ENCODE measurements around the gene UPF1.

Gene UPF1

GRCh38 chr19:18869781-18870530 lies 38.2 kb downstream of the UPF1 start:
- DNase-seq (ENCODE audit: low read depth) = no peak
- H3K4me3 ChIP-seq (ENCODE audit: low read depth, low read length) = no peak overlapping the region
- in situ Hi-C loops (cut with HindIII; ENCODE audit: low sequenced_read_pairs) = loop anchor here (25.0 kb wide), 1 partner anchor 383 kb away; no protein-coding TSS in a partner anchor
- TF ChIP-seq CTCF (IDR thresholded peaks at IDR 0.05; ENCODE audit: low read depth, low read length, missing control alignments) = no peak

GRCh38 chr19:18870531-18871172 lies 38.9 kb downstream of the UPF1 start:
- no peak for TF ChIP-seq CTCF (IDR thresholded peaks at IDR 0.05; ENCODE audit: low read depth, low read length, missing control alignments)
- DNase-seq (ENCODE audit: low read depth) = no peak
- H3K4me3 ChIP-seq (ENCODE audit: low read depth, low read length) = no peak overlapping the region
- in situ Hi-C loops (cut with HindIII; ENCODE audit: low sequenced_read_pairs) = loop anchor here (25.0 kb wide), 1 partner anchor 383 kb away; no protein-coding TSS in a partner anchor

GRCh38 chr19:18871543-18871942 lies 39.8 kb downstream of the UPF1 start:
- TF ChIP-seq CTCF (IDR thresholded peaks at IDR 0.05; ENCODE audit: low read depth, low read length, missing control alignments) = no peak
- no peak overlapping the region for H3K4me3 ChIP-seq (ENCODE audit: low read depth, low read length)
- no peak for DNase-seq (ENCODE audit: low read depth)
- in situ Hi-C loops (cut with HindIII; ENCODE audit: low sequenced_read_pairs) = loop anchor here (25.0 kb wide), 1 partner anchor 384 kb away; no protein-coding TSS in a partner anchor

GRCh38 chr19:18875726-18876125 lies 44.0 kb downstream of the UPF1 start:
- no peak for TF ChIP-seq CTCF (IDR thresholded peaks at IDR 0.05; ENCODE audit: low read depth, low read length, missing control alignments)
- DNase-seq (ENCODE audit: low read depth) = no peak
- in situ Hi-C loops (cut with HindIII; ENCODE audit: low sequenced_read_pairs) = no loop called here
- H3K4me3 ChIP-seq (ENCODE audit: low read depth, low read length) = no peak overlapping the region

GRCh38 chr19:18876865-18877264 lies 45.1 kb downstream of the UPF1 start:
- H3K4me3 ChIP-seq (ENCODE audit: low read depth, low read length) = no peak overlapping the region
- no peak for TF ChIP-seq CTCF (IDR thresholded peaks at IDR 0.05; ENCODE audit: low read depth, low read length, missing control alignments)
- DNase-seq (ENCODE audit: low read depth) = no peak
- in situ Hi-C loops (cut with HindIII; ENCODE audit: low sequenced_read_pairs) = no loop called here

GRCh38 chr19:18878058-18878797 lies 46.5 kb downstream of the UPF1 start:
- TF ChIP-seq CTCF (IDR thresholded peaks at IDR 0.05; ENCODE audit: low read depth, low read length, missing control alignments) = no peak
- in situ Hi-C loops (cut with HindIII; ENCODE audit: low sequenced_read_pairs) = no loop called here
- no peak overlapping the region for H3K4me3 ChIP-seq (ENCODE audit: low read depth, low read length)
- DNase-seq (ENCODE audit: low read depth) = no peak
